Lower lobe of right lung (tissue), 2 donors: Measurements from ENCODE around the gene LAMA2. TPM values are rescaled to one million over a fixed set of nuclear protein-coding genes. Genes with fewer than 3 reads are reported as not detected.

Source experiments
- ATAC-seq, 2 donors: fragments of 200-7000 bp; cut with Tn5 transposase; one replicate each; pipeline ENCODE4 v1.9.1; 2020 to 2022; ENCODE audit warnings: mild to moderate bottlenecking in 2 of 2, moderate library complexity in 2 of 2
- DNase-seq: peaks from one replicate; pipeline ENCODE4 v3.0.0-alpha.2; 2020
- H3K27ac ChIP-seq: fragments of 200-600 bp; one replicate; pipeline ENCODE4 v1.8.0; 2022
- H3K27me3 ChIP-seq: fragments of 200-600 bp; one replicate; pipeline ENCODE4 v1.8.0; 2022; ENCODE audit warnings: low read depth
- H3K36me3 ChIP-seq: fragments of 200-600 bp; one replicate; pipeline ENCODE4 v1.8.0; 2022; ENCODE audit warnings: mild to moderate bottlenecking
- H3K4me1 ChIP-seq: fragments of 200-600 bp; one replicate; pipeline ENCODE4 v1.8.0; 2022
- H3K4me3 ChIP-seq: fragments of 200-600 bp; one replicate; pipeline ENCODE4 v1.8.0; 2022; ENCODE audit warnings: mild to moderate bottlenecking
- H3K9me3 ChIP-seq: fragments of 200-600 bp; one replicate; pipeline ENCODE4 v1.8.0; 2022
- CTCF ChIP-seq: fragments of 200-600 bp; IDR thresholded peaks from one replicate; pipeline ENCODE4 v1.8.0; 2022; ENCODE audit warnings: antibody characterized with exemption, mild to moderate bottlenecking
- intact Hi-C: fragments of 100-400 bp; cut with DNase I; formaldehyde crosslinking; loops from one replicate; pipeline ENCODE4 v1.11.0; 2022
- total RNA-seq: library from RNA; stranded (reverse); fragmentation: NEBNext Ultra II Directional; extraction: Animal tissue kit (Norgen Biotek cat#: 25700); gene quantifications from one replicate; pipeline ENCODE4 v1.2.1, GENCODE V29; 2021
- donor health status: DM: no; HTN: yes; CAD: no; lungs with severe emphysema.

LAMA2 gene
- total RNA-seq, 1 donor from 2014 or later = 49.6 TPM

GRCh38 chr6:129346964-129347363 lies 464.0 kb downstream of the LAMA2 start:
- Histone ChIP-seq H3K4me1 (no peaks in the 10 kb centered on the region), H3K27me3 (no peaks in the 10 kb centered on the region), H3K9me3 (no peaks in the 10 kb centered on the region), H3K4me3 (no peak overlapping the region), H3K36me3 (no peaks in the 10 kb centered on the region), H3K27ac (no peak overlapping the region)
- no peak for DNase-seq
- no peak for TF ChIP-seq CTCF
- ATAC-seq = no peak
- intact Hi-C loops = no loop called here

- DNase-seq = no peak
- H3K27me3 ChIP-seq = no peaks in the 10 kb centered on the region
- no peak for TF ChIP-seq CTCF
- intact Hi-C loops = no loop called here
- H3K4me3 ChIP-seq = no peak overlapping the region
- H3K9me3 ChIP-seq = no peaks in the 10 kb centered on the region
- H3K36me3 ChIP-seq = no peaks in the 10 kb centered on the region
- H3K4me1 ChIP-seq = no peaks in the 10 kb centered on the region
- no peak overlapping the region for H3K27ac ChIP-seq
- ATAC-seq = no peak
These were observed 467.3 kb downstream of the LAMA2 start for GRCh38 chr6:129350278-129350677.

- TF ChIP-seq CTCF = no peak
- no peak for DNase-seq
- intact Hi-C loops = no loop called here
- Histone ChIP-seq H3K36me3 (no peaks in the 10 kb centered on the region), H3K4me1 (no peaks in the 10 kb centered on the region), H3K4me3 (no peak overlapping the region), H3K27ac (no peak overlapping the region), H3K9me3 (no peaks in the 10 kb centered on the region), H3K27me3 (no peaks in the 10 kb centered on the region)
- ATAC-seq = no peak
These were observed 468.9 kb downstream of the LAMA2 start for GRCh38 chr6:129351807-129352206.

GRCh38 chr6:129353067-129353466 lies 470.1 kb downstream of the LAMA2 start:
- H3K36me3 ChIP-seq = no peaks in the 10 kb centered on the region
- intact Hi-C loops = no loop called here
- H3K4me1 ChIP-seq = no peaks in the 10 kb centered on the region
- TF ChIP-seq CTCF = no peak
- H3K27ac ChIP-seq = no peak overlapping the region
- no peak for DNase-seq
- no peaks in the 10 kb centered on the region for H3K9me3 ChIP-seq
- ATAC-seq = no peak
- H3K4me3 ChIP-seq = no peak overlapping the region
- no peaks in the 10 kb centered on the region for H3K27me3 ChIP-seq

- Histone ChIP-seq H3K4me3 (no peak overlapping the region), H3K27me3 (no peaks in the 10 kb centered on the region), H3K9me3 (no peaks in the 10 kb centered on the region), H3K27ac (no peak overlapping the region), H3K36me3 (no peaks in the 10 kb centered on the region), H3K4me1 (no peaks in the 10 kb centered on the region)
- no peak for ATAC-seq
- intact Hi-C loops = no loop called here
- no peak for TF ChIP-seq CTCF
- DNase-seq = no peak
These were observed 473.2 kb downstream of the LAMA2 start for GRCh38 chr6:129356129-129356528.
